ENCODE data around the gene CORT. TPM values are rescaled to one million over a fixed set of nuclear protein-coding genes. Genes with fewer than 3 reads are reported as not detected.

CORT gene
- polyA plus RNA-seq, 1 donor from 2014 or later: 0.81 TPM

DNA sequence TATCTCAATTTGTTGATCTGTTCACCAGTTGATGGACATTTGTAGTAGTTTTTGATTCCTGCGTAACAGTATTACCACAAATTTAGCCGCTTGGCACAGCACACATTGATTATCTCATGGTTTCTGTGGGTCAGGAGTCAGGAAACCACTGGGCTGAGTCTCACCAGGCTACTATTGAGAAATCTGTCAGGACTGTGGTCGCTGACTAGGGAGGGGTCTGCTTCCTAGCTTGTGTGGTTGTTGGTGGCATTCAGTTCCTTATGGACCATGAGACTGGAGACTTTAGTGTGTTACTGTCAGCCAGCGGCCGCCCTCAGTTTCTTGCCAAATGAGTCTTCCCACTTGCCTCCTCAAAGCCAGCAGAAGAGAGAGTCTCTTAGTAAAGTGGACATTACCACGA lies 34.7 kb downstream of the CORT start:
- H2AFZ ChIP-seq (ENCODE audit: low read depth, low read length): no peak overlapping the region
- H4K20me1 ChIP-seq (ENCODE audit: insufficient read depth): no peaks in the 10 kb centered on the region
- TF ChIP-seq, protein P1, sequence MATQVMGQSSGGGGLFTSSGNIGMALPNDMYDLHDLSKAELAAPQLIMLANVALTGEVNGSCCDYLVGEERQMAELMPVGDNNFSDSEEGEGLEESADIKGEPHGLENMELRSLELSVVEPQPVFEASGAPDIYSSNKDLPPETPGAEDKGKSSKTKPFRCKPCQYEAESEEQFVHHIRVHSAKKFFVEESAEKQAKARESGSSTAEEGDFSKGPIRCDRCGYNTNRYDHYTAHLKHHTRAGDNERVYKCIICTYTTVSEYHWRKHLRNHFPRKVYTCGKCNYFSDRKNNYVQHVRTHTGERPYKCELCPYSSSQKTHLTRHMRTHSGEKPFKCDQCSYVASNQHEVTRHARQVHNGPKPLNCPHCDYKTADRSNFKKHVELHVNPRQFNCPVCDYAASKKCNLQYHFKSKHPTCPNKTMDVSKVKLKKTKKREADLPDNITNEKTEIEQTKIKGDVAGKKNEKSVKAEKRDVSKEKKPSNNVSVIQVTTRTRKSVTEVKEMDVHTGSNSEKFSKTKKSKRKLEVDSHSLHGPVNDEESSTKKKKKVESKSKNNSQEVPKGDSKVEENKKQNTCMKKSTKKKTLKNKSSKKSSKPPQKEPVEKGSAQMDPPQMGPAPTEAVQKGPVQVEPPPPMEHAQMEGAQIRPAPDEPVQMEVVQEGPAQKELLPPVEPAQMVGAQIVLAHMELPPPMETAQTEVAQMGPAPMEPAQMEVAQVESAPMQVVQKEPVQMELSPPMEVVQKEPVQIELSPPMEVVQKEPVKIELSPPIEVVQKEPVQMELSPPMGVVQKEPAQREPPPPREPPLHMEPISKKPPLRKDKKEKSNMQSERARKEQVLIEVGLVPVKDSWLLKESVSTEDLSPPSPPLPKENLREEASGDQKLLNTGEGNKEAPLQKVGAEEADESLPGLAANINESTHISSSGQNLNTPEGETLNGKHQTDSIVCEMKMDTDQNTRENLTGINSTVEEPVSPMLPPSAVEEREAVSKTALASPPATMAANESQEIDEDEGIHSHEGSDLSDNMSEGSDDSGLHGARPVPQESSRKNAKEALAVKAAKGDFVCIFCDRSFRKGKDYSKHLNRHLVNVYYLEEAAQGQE (IDR thresholded peaks at IDR 0.05; ENCODE audit: borderline replicate concordance): no peak
- no peak for TF ChIP-seq EZH2 (IDR thresholded peaks at IDR 0.05; ENCODE audit: borderline replicate concordance, insufficient read depth, low read length, poor library complexity, severe bottlenecking)
- no peak for TF ChIP-seq MXI1 (conservative IDR thresholded peaks at IDR 0.05; ENCODE audit: poor library complexity, severe bottlenecking)
- no peak for TF ChIP-seq TAF1 (IDR thresholded peaks at IDR 0.05; ENCODE audit: low read depth)
- TF ChIP-seq RAD21 (conservative IDR thresholded peaks at IDR 0.05): no peak
- TF ChIP-seq, protein P2, sequence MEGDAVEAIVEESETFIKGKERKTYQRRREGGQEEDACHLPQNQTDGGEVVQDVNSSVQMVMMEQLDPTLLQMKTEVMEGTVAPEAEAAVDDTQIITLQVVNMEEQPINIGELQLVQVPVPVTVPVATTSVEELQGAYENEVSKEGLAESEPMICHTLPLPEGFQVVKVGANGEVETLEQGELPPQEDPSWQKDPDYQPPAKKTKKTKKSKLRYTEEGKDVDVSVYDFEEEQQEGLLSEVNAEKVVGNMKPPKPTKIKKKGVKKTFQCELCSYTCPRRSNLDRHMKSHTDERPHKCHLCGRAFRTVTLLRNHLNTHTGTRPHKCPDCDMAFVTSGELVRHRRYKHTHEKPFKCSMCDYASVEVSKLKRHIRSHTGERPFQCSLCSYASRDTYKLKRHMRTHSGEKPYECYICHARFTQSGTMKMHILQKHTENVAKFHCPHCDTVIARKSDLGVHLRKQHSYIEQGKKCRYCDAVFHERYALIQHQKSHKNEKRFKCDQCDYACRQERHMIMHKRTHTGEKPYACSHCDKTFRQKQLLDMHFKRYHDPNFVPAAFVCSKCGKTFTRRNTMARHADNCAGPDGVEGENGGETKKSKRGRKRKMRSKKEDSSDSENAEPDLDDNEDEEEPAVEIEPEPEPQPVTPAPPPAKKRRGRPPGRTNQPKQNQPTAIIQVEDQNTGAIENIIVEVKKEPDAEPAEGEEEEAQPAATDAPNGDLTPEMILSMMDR (IDR thresholded peaks at IDR 0.05; ENCODE audit: poor library complexity, severe bottlenecking): no peak
- TF ChIP-seq POLR2AphosphoS5 (IDR thresholded peaks at IDR 0.05): no peak
- TF ChIP-seq EP300 (conservative IDR thresholded peaks at IDR 0.05; ENCODE audit: poor library complexity, severe bottlenecking): no peak
- no peak for TF ChIP-seq SMC3 (conservative IDR thresholded peaks at IDR 0.05; ENCODE audit: poor library complexity)
- H3K9me2 ChIP-seq (ENCODE audit: insufficient read depth, low read length): no peaks in the 10 kb centered on the region
- peaks cover 4% of the 10 kb centered on the region for H3K79me2 ChIP-seq (replicated peaks; ENCODE audit: insufficient read depth, low read length)
- no peaks in the 10 kb centered on the region for H3F3A ChIP-seq (ENCODE audit: insufficient read depth, low read length, poor library complexity, severe bottlenecking)
- H3K27ac ChIP-seq (ENCODE audit: low read length): no peak overlapping the region
- no peaks in the 10 kb centered on the region for H3K27me3 ChIP-seq (ENCODE audit: insufficient read depth, low read depth, low read length)
- H3K9ac ChIP-seq (ENCODE audit: low read length): no peak overlapping the region
- H3K4me3 ChIP-seq (ENCODE audit: low read length): no peak overlapping the region
- no peaks in the 10 kb centered on the region for H3K9me3 ChIP-seq (ENCODE audit: low read length)
- H3K36me3 ChIP-seq (ENCODE audit: insufficient read depth, low read length): no peaks in the 10 kb centered on the region
- no peak overlapping the region for H3K4me2 ChIP-seq (ENCODE audit: low read length)

DNA sequence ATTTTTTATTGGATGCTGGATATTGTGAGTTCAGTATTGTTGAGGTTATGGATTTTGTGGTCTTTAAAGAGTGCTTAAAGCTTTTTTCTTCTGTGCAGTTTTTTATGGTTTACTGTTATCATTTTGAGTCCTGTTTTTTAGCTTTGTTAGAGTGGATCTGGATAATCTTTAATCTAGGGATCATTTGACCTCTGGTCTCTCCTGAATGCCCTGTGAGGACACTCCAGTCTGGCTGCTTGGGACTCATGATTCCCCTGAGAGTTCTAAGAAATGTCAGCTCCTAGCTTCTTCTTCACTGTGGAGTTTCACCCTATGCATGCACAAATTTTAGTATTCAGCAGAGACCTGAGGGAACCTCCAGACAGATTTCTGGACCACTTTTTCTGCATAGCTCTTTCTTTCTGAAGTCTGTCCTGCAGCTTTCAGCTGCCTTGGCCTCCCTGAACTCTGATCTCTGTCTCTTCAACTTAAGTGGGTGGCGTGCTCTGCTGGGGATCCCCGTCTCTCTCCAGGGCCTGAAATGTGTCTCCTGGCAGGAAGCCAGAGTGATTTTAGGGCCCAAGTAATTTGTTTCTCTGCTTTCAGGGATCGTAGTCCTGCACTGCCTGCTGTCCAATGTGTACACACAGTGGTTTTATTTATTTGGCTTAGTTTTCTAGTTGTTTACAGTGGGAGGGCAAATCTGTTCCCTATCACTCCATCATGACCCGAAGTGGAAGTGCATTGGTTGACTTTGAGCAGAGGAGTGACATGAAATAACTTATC lies 39.6 kb downstream of the CORT start:
- H3F3A ChIP-seq (ENCODE audit: insufficient read depth, low read length, poor library complexity, severe bottlenecking): no peaks in the 10 kb centered on the region
- H3K4me3 ChIP-seq (ENCODE audit: low read length): no peak overlapping the region
- peaks cover 4% of the 10 kb centered on the region for H3K79me2 ChIP-seq (replicated peaks; ENCODE audit: insufficient read depth, low read length)

More for the DNA sequence above, 39.6 kb downstream of the CORT start:
- H2AFZ ChIP-seq (ENCODE audit: low read depth, low read length): no peak overlapping the region
- H3K36me3 ChIP-seq (ENCODE audit: insufficient read depth, low read length): no peaks in the 10 kb centered on the region
- H3K9me3 ChIP-seq (ENCODE audit: low read length): no peaks in the 10 kb centered on the region
- no peak overlapping the region for H3K9ac ChIP-seq (ENCODE audit: low read length)
- no peak for TF ChIP-seq RAD21 (conservative IDR thresholded peaks at IDR 0.05)
- no peak for TF ChIP-seq TAF1 (IDR thresholded peaks at IDR 0.05; ENCODE audit: low read depth)
- TF ChIP-seq EZH2 (IDR thresholded peaks at IDR 0.05; ENCODE audit: borderline replicate concordance, insufficient read depth, low read length, poor library complexity, severe bottlenecking): no peak
- TF ChIP-seq MXI1 (conservative IDR thresholded peaks at IDR 0.05; ENCODE audit: poor library complexity, severe bottlenecking): no peak
- no peak for TF ChIP-seq EP300 (conservative IDR thresholded peaks at IDR 0.05; ENCODE audit: poor library complexity, severe bottlenecking)
- no peak for TF ChIP-seq SMC3 (conservative IDR thresholded peaks at IDR 0.05; ENCODE audit: poor library complexity)
- TF ChIP-seq, protein P1 (IDR thresholded peaks at IDR 0.05; ENCODE audit: borderline replicate concordance): no peak
- TF ChIP-seq POLR2AphosphoS5 (IDR thresholded peaks at IDR 0.05): no peak
- TF ChIP-seq, protein P2 (IDR thresholded peaks at IDR 0.05; ENCODE audit: poor library complexity, severe bottlenecking): no peak
- H3K9me2 ChIP-seq (ENCODE audit: insufficient read depth, low read length): no peaks in the 10 kb centered on the region
- no peaks in the 10 kb centered on the region for H4K20me1 ChIP-seq (ENCODE audit: insufficient read depth)
- H3K27me3 ChIP-seq (ENCODE audit: insufficient read depth, low read depth, low read length): no peaks in the 10 kb centered on the region
- no peak overlapping the region for H3K4me2 ChIP-seq (ENCODE audit: low read length)
- H3K27ac ChIP-seq (ENCODE audit: low read length): no peak overlapping the region

Measured in neural cell (in vitro differentiated cells).